ENCODE results near the gene RUSC2.
"Not testable (repeated sequence)": the region's sequence is repeated elsewhere in the genome, so short reads cannot be mapped to it uniquely, and the experiment has no call there.

The RUSC2 gene

DNA sequence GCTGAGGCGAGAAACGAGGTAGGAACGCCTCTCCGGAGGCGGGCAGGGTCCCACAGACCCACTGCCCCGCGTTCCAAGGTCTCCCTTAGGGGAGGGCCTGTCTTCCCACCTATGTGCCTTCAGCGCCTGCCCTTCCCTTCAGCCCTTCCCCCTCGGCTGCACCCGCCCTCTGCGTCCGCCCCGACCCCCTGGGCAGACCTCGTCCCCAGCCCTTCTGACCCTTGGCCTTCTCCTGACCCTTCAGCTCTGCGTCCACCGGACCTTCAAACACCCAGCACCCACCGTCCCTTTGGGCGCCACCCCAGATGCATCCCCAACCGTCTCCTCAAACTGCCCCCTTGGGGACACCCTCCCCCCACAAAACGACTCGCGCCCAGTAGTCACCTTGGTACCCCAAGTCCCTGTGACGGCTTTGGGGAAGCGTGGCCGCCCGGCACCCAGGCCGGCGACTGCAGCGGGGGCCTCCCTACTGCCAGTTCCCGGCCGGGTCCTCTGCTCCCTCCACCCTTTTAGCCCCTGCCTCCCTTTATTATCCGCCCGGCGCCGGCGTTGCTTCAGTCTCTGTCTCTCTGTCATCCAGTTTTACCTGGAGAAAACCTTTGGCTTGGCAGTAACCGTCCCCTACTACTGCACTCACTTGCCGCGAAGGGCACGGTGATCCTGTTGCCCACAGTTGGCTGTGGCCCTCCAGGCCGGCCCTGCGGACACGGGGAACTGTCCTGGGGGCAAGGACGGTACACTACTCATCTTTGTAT, 421 bp downstream of the RUSC2 start:
- peak in 36 of 51 donors; percentile 19 to 79 (median 52) for DNase-seq

- DNase-seq, result peak in 3 of 51 donors; percentile 36 to 68 (median 52)
Observed at GRCh38 chr9:35490910-35491465, 1.1 kb downstream of the RUSC2 start.

DNA sequence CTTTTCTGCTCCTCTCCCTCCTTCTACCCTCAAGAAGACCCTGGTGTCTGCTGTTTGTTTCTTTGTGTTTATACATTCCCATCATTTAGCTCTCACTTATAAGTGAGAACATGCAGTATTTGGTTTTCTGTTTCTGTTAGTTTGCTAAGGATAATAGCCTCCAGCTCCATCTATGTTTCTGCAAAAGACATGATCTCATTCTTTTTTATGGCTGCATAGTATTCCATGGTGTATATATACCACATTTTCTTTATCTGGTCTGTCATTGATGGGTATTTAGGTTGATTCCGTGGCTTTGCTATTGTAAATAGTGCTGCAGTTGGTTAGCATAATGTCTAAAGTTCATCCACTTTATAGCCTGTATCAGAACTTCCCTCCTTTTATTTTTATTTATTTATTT, 3.2 kb downstream of the RUSC2 start:
- DNase-seq, result not testable (repeated sequence)

- DNase-seq, result no peak
Observed at GRCh38 chr9:35495984-35496383, 6.1 kb downstream of the RUSC2 start.

DNA sequence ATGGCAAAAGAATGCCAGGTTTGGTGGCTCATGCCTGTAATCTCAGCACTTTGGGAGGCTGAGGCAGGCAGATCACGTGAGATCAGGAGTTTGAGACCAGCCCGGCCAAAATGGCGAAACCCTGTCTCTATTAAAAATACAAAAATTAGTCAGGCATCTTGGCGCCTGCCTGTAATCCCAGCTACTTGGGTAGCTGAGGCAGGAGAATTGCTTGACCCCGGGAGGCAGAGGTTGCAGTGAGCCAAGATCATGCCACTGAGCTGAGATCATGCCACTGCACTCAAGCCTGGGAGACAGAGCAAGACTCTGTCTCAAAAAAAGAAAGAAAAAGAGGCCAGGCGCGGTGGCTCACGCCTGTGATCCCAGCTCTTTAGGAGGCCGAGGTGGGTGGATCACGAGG, 8.3 kb downstream of the RUSC2 start:
- DNase-seq, result not testable (repeated sequence)

DNA sequence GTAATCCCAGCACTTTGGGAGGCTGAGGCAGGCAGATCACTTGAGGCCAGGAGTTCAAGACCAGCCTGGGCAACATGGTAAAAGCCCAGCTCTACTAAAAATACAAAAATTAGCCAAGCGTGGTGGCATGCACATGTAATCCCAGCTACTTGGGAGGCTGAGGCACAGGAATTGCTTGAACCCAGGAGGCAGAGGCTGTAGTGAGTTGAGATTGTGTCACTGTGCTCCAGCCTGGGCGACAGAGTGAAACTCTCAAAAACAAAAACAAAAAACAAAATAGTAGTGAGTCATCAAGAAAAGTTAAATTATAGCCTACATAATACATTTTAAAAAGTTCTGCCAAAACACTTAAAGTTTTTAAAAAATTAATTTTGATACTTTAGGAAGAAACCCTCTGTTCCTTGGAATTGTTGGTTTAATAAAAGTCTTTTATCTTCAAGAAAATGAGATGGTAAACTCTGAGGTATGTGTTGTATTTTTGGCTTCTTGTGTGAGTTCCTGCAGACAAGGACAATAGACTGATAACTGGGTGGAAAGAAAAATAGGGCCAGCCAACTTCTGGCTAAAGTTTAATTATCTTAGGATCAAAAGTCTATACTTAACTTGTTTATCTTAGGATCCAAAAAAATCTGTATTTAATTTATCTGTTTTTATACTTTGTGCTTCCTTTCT, 9.3 kb downstream of the RUSC2 start:
- no peak for DNase-seq

GRCh38 chr9:35499701-35500030, 9.8 kb downstream of the RUSC2 start:
- no peak for DNase-seq

DNA sequence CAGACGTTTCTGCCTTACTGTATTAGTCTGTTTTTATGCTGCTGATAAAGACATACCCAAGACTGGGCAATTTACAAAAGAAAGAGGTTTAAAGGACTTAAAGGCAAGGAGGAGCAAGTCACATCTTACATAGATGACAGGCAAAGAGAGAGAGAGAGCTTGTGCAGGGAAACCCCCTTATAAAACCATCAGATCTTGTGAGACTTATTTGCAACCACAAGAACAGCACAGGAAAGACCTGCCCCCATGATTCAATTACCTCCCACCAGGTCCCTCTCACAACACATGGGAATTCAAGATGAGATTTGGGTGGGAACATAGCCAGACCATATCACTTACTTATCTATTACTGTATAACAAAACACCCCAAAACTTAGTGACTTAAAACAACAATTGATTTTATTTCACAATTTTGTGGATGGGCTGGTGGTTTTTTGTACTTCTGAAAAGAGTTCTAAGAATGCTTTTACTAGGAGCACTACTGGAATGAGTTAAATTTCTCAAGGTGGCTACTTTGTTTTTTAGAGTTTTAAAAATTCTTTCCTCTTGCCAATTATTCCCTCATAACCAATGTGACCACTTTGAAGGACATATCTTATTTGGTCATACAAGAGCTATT, 10.3 kb downstream of the RUSC2 start:
- no peak for DNase-seq

- DNase-seq, result no peak
Observed at GRCh38 chr9:35501946-35502345, 12.0 kb downstream of the RUSC2 start.

DNA sequence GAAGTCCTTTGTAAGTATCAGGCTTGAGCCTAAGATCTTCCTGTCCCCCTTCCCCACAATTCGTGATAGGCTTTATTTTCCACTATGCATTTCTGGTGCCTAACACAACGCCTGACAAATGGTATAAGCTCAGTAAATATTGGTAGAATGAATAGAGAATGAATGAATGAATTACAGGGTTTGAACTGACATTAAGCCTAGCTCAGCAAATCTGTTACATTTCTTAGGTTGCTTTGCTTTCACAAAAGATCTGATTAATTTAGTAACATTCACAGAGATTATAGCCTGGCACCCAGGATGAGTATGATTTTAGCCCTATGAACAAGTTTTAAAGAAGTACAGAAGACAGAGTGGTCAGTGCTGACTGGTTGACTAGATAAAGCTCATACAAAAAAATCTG, 16.4 kb downstream of the RUSC2 start:
- no peak for DNase-seq

GRCh38 chr9:35508069-35508468, 18.2 kb downstream of the RUSC2 start:
- DNase-seq, result no peak

DNA sequence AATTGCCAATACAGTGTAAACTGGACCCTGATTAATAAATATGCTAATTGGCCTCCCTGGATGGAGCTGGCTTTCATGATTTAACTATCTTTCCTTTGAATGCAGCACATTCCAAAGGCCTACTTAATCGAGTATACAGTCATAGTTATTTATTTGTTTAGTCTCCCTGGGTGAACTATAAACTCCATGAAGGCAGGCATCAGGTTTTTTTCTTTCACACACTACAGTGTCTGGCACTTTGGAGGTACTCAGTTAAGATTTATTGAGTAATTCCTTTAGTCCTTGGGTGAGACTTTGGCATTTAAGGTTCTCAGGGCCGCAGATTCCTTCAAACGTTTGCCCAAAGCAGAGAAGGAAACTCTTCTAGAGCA, 20.5 kb downstream of the RUSC2 start:
- DNase-seq, result no peak

GRCh38 chr9:35510754-35511428, 21.0 kb downstream of the RUSC2 start:
- peak in 1 of 51 donors; percentile 11 for DNase-seq

DNA sequence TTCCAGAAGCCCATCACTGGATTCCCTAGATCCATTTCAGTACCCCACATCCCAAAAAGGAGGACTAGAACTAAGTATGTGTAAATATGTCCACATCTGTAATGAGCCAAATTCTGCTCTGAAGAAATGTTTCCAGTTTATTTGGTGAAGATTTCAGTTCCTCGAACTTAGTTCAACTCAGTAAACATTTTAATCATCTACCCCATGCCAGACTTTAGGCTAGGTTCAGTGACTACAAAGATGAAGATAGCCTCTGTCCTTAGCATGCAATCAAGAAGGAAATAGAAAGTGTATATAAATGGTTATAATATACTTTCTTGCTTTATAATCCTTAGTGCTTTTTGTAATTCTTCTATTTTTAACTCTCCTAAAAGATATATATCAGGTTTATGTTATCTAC, 21.5 kb downstream of the RUSC2 start:
- DNase-seq, result no peak

GRCh38 chr9:35515766-35516165, 25.9 kb downstream of the RUSC2 start:
- DNase-seq, result no peak

DNA sequence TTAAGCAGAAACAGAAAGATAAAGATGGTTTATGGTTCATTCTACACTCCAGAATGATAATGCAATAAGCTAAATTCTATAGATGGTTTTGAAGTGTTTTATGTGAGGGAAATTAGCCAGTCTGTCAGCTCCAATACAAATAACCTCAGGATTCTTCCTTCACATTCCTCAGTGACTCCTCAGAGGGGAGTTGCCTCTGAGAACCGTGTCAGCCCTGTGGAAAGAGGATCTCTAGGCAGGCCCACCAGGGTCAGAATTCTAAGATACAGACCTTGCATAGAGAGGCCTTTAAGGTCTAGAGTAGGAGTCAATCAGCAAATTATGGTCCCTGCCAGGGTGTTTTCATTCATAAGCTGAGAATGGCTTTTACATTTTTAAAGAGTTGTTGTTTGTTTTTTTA, 26.6 kb downstream of the RUSC2 start:
- no peak for DNase-seq

GRCh38 chr9:35517131-35517530, 27.2 kb downstream of the RUSC2 start:
- DNase-seq, result peak in 29 of 51 donors; percentile 8 to 86 (median 34)

DNA sequence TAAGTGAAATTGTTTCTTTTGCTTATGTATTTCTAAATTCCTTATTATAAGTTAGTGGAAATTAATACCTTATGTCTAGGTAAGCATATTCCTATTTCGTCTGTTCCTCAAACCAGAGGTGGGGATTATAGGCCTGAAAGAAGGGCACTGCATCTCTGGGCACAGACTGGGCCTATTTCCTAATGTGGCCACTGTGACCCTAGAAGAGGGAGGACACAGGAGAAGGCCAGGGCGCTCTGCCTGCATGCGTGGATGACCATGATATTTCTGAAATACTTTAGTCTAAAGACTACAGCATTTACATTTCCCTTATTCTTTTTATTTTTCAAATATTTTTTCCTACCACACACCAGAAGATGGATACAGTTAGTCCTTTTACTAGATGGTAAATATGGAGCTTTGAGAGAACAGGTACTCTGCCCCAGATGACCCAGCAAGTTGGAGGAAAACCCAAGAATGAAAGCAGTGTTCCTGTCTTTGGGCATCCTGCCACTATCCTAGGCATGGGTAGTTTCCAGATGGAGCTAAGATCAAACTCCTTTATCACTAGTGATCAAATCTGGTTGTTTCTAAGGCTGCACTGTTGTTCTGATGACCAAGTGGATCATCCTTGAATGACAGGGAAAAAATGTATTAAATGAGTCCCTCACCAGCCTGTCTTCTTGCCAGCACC, 27.8 kb downstream of the RUSC2 start:
- DNase-seq, result no peak

DNA sequence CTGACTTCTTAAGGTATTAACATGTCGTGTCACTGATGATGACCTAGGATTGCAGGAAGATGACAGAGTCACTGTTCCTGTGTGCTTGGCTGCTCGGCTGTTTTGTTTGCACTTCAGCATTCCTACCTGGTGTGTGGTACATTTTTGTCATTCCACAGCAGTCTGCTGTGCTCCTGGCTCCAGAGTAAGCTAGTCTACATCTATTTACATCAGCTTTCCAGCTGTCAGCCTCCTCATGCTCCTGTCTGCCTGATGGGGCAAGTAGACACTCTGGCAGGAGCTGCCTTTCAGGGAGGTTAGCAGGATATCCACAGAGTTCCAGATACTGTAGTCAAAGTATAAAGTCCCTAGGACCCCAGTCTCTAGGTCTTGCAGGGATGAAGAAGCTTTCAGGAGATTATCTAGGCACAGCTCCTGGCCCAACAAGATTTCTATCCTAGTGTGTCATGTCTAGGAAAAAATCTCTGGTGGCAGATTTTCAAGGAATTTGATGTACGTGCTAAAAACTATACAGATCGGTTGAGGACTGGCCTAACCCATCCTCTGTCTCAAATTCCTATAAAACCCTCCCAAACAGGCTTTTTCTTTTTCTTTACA, 28.4 kb downstream of the RUSC2 start:
- DNase-seq, result peak in 2 of 51 donors; percentile 28 to 33

DNA sequence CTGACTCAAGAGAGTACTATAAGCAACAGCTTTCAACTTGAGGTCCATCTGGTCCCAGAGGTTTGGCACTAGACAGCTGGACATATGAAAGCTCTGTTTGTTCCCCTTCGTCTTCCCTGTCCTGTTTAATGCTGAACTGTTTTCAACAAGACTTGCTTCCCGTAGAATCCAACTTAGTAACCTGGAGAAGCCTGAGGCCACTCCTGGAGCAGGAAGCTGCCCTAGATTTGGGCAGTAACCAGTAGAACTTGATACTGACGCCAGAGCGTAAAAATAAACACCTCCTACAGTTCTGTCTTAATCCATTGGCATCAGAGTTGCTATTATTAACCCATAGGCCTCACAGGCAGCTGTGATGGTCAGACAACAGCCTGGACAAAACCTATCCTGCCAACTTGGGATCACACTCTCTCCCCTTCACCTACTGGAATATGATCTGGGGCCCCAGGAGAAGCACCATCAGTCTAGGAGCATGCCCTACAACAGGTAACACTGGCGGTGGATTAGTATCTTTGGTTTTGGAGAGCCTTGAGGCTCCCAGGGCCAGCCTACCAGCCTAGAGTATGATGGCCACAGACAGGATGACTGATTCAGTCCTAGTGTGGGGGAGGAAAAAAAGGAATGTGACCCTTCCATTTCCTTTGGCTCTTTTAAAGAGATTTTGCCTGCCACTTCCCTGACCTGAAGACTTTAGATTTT, 29.2 kb downstream of the RUSC2 start:
- peak in 2 of 51 donors; percentile 23 to 51 for DNase-seq

Measured in hypothalamus (tissue), 51 donors.